ACC112 (cell line): Measurements from ENCODE around the gene ARHGEF12.

ENCODE experiments used
- H2AFZ ChIP-seq: fragments of 200-600 bp; sonication (generic); one replicate; pipeline ENCODE4 v1.6.0; 2017; ENCODE audit warnings: antibody characterized with exemption, low read length; ENCODE audit not compliant: unreplicated experiment
- H3K27ac ChIP-seq: fragments of 200-600 bp; sonication (generic); 2 replicates; pipeline ENCODE4 v1.5.1; 2014; ENCODE audit warnings: low read depth, mild to moderate bottlenecking, antibody characterized with exemption, low read length, moderate library complexity
- H3K27me3 ChIP-seq: fragments of 200-600 bp; sonication (generic); 2 replicates; pipeline ENCODE4 v1.6.1; 2014; ENCODE audit warnings: mild to moderate bottlenecking, antibody characterized with exemption, low read length, moderate library complexity, mixed read lengths; ENCODE audit not compliant: insufficient read depth
- H3K36me3 ChIP-seq: fragments of 200-600 bp; sonication (generic); 2 replicates; pipeline ENCODE4 v1.6.1; 2016; ENCODE audit warnings: mild to moderate bottlenecking, antibody characterized with exemption, low read length, moderate library complexity, mixed read lengths; ENCODE audit not compliant: insufficient read depth
- H3K4me1 ChIP-seq: fragments of 200-600 bp; sonication (generic); one replicate; pipeline ENCODE4 v1.6.1; 2016; ENCODE audit warnings: low read length, mixed read lengths; ENCODE audit not compliant: insufficient read depth, unreplicated experiment, control insufficient read depth
- H3K4me3 ChIP-seq: fragments of 200-600 bp; sonication (generic); 2 replicates; pipeline ENCODE4 v1.5.1; 2014; ENCODE audit warnings: mild to moderate bottlenecking, low read depth, low read length
- H3K79me2 ChIP-seq: fragments of 200-600 bp; sonication (generic); one replicate; pipeline ENCODE4 v1.6.0; 2016; ENCODE audit warnings: low read length; ENCODE audit not compliant: control insufficient read depth, unreplicated experiment, insufficient read depth

ARHGEF12 gene

DNA sequence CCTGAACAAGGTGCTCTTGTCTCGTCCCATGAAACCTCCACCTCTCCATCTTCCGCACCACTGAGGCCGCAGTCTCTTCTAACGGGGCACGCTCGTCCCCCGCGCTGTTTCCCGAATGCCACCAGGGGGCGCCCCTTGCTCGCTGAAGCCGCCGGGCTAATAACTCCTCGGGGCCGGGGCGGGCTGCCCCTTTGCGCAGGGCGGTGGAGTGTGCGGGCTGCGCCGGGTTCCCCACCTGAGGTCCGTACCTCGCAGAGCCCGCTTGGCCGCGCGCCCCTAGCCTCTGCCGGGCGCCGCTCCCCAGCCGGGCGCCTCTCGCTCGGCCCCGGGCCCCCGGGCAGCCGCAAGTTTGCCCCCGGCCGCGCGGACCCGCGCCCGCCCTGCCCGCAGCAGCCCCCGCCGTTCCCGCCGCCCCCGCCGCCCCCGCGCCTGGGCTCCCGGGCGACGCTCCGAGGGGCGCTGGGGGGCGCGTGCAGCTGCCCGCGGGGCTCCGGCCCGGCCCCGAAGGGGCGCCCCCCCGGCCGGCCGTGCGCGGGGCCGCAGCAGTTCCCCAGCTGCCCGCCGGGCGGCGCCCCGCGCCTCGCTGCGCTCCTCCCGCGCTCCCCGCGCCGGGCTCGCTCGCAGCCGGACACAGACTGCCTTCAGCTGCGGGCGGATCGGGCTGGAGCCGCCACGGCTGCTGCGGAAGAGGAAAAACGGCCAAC lies 175.1 kb downstream of the ARHGEF12 start, which contains the start of gene GRIK4:
Gene GRIK4 (plus strand): TSS at position 633 of the 704 bp plus-strand sequence. CDS start 148,571 bp downstream, outside the sequence.
- Histone ChIP-seq H3K36me3 (no peaks in the 10 kb centered on the region), H2AFZ (peak within 1 kb of the TSS; percentile 38), H3K79me2 (no peaks in the 10 kb centered on the region), H3K27me3 (peaks cover 65% of the 10 kb centered on the region), H3K4me1 (no peaks in the 10 kb centered on the region), H3K4me3 (peak within 1 kb of the TSS; percentile 64; the same call in 1 of the 2 replicates), H3K27ac (no peak within 1 kb of the TSS)

DNA sequence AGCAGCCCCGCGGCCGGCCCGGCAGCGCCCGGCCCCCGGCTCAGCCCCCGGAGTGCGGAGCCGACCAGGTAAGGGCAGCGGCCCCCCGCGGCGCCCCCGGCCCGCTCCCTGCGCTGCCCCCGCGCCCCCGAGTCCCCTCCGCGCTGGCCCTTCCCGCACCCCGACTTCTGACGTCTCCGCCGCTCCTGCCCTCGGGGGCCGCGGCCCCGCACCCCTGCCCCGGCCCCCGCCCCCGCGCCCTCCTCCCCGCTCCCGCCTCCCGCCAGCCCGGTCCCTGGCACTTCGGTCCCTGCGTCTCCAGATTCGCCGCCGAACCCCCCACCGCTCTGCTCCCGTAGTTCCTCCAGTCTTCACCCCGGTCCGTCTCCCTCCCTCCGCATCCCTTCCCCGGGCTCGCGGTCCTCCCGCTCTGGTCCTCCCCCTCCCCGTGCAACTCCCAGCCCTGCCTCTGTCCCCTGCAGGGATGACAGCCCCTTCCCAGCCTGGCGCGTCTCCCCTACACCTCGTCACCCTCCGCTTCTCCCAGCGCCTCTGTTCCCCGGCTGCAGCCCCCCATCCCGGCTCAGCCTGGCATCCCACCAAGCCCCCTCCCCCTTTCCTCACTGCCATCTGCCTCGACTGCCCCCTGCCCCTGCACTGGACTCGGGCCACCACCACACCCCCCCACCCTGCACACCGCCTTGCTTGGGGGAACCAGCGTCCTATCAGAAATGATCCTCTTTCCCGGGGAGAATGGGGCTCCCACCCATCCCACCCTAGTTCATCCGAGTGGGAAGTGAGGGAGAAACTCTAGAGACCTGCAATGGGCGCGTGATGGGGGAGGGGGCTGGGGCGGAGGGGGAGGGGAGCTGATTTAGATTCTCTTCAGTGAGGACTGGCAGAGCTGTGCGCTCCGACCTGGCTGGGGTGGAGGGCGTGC lies 175.9 kb downstream of the ARHGEF12 start:
- Histone ChIP-seq H2AFZ (peak overlapping the region; percentile 38), H3K27me3 (peaks cover 58% of the 10 kb centered on the region), H3K36me3 (no peaks in the 10 kb centered on the region), H3K79me2 (no peaks in the 10 kb centered on the region), H3K4me1 (no peaks in the 10 kb centered on the region), H3K4me3 (no peak overlapping the region), H3K27ac (no peak overlapping the region)

DNA sequence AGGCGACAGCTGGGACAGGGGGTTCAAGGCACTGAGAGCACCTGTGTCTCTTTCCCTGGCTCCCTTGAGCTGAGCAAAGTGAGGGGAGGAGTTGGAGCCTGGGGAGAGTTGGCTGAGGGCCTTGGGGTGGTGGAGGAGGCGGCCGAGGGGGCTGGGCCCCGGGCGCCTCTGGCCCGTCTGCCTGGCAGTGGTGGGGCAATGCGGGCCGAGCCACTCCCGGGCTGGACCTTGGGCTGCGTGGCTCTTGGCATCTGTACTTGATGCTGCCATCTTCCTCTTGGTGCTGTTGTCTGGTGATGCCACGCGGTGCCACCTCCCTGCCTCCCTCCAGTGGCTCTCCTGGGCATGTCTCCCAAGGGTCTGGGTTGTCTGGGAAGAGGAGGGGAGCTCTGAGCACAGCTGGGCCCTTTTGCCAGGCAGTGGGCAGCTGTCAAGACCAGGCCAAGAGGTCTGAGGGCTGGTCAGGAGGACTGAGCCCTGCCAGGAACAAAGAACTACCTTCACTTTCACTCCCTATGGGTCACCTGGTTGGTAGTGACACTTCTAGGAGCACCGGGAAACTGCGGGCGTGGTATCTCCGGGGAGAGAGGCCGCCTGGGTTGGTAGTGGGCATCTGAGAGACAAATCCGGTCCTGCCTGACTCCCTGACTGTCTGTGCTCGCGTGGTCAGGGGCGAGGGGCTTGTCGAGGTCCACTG lies 176.7 kb downstream of the ARHGEF12 start:
- peaks cover 52% of the 10 kb centered on the region for H3K27me3 ChIP-seq

DNA sequence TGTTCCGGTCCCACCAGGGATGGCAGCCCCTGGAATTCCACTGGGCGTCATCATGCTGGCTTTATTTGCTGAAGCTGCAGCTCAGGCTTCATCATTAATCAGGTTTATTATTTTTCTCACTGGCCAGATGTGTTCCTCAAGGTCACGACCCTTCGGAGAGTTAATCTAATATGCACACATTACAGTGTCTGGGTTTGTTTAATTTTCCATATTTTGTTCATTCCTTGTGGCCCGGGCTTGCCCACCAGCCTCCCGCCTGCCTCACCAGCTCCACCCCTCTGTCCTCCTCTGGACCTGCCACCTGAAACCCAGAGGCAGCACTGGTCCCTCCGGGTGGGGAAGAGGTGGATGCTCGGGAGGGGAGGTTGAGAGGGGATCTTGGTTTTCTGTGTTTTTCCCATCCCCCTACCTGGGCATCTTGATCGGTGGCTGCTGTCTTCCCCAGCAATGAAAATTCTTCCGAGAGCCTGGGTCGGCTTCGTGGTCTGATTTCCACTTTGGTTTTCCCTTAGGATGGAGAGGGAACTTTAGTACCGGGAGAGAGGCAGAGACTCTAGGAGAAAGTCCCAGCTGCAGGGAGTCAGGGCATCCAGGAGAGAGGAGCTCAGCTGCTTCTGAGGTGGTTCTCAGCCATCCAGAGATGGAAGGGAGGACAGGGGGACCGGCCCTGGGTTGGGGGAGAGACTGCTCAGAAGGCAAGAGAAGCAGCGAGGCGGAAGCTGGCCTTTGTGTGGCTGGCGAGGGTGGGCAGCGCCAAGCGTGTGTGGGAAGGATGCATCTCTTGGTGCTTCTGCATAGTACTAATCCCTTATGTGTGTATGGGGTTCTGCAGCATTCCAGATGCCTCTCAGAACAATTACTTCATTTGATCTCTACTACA lies 177.5 kb downstream of the ARHGEF12 start:
- Histone ChIP-seq H3K27me3 (peaks cover 47% of the 10 kb centered on the region), H3K4me1 (no peaks in the 10 kb centered on the region), H2AFZ (no peak overlapping the region), H3K27ac (no peak overlapping the region), H3K36me3 (no peaks in the 10 kb centered on the region), H3K79me2 (no peaks in the 10 kb centered on the region), H3K4me3 (no peak overlapping the region)

More for the DNA sequence above, 176.7 kb downstream of the ARHGEF12 start:
- Histone ChIP-seq H2AFZ (no peak overlapping the region), H3K79me2 (no peaks in the 10 kb centered on the region), H3K4me1 (no peaks in the 10 kb centered on the region), H3K36me3 (no peaks in the 10 kb centered on the region), H3K4me3 (no peak overlapping the region), H3K27ac (no peak overlapping the region)

DNA sequence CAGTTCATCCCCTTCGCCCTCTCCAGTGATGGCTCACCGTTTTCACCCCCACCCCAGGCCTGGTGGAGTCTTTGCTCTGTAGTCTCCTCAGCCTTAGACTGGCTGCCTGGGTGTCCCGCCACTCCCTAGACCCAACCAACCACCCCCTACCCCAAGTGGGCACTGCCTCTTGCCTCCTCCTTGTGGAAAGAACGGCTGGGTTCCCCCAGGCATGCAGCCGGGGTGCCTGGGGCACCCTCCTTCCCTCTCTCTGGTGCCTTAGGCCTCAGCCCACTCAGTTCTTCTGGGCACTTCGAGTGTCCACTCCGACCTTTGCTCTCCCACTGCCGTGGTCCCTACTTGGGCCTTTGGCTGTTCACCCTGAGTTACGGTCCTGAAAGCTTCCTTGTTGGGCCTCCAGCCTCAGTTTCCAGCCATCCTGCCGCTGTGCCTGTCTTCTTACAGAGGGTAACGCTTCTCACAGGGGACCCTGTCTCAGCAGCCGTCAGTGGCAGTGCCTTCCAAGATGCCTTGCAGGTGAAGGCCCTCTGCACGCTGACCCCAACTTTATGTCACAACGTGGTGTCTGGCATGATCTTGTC lies 178.4 kb downstream of the ARHGEF12 start:
- peaks cover 37% of the 10 kb centered on the region for H3K27me3 ChIP-seq
- H3K4me3 ChIP-seq, result no peak overlapping the region
- no peaks in the 10 kb centered on the region for H3K36me3 ChIP-seq
- no peaks in the 10 kb centered on the region for H3K79me2 ChIP-seq
- H3K4me1 ChIP-seq, result no peaks in the 10 kb centered on the region
- H2AFZ ChIP-seq, result no peak overlapping the region
- H3K27ac ChIP-seq, result no peak overlapping the region

DNA sequence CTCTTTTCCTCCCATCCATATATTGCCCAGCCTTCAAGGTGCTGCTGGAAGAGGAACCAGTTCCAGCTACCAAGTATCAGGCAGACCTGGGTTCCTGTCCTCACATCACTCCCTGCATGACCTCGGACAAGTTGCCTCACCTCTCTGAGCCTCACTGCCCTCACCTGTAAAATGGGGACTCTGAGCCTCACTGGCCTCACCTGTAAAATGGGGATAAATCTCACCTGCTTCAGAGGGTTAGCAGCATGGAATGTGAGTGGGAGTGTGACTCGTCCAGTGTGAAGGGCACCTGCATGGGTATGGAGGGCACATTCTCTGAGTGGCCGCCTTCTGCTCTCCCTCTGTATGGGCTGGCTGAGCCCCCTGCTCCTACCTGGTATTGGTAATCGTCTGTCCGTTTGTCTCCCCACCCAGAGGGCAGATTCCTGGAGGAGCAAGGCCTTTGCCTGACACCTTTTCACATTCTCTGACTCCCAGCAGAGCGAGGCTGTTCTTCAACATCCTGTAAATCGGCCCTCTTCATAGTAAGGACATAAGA lies 179.0 kb downstream of the ARHGEF12 start:
- no peak overlapping the region for H3K27ac ChIP-seq
- no peak overlapping the region for H2AFZ ChIP-seq
- no peaks in the 10 kb centered on the region for H3K4me1 ChIP-seq
- peaks cover 31% of the 10 kb centered on the region for H3K27me3 ChIP-seq
- H3K4me3 ChIP-seq, result no peak overlapping the region
- no peaks in the 10 kb centered on the region for H3K79me2 ChIP-seq
- no peaks in the 10 kb centered on the region for H3K36me3 ChIP-seq

DNA sequence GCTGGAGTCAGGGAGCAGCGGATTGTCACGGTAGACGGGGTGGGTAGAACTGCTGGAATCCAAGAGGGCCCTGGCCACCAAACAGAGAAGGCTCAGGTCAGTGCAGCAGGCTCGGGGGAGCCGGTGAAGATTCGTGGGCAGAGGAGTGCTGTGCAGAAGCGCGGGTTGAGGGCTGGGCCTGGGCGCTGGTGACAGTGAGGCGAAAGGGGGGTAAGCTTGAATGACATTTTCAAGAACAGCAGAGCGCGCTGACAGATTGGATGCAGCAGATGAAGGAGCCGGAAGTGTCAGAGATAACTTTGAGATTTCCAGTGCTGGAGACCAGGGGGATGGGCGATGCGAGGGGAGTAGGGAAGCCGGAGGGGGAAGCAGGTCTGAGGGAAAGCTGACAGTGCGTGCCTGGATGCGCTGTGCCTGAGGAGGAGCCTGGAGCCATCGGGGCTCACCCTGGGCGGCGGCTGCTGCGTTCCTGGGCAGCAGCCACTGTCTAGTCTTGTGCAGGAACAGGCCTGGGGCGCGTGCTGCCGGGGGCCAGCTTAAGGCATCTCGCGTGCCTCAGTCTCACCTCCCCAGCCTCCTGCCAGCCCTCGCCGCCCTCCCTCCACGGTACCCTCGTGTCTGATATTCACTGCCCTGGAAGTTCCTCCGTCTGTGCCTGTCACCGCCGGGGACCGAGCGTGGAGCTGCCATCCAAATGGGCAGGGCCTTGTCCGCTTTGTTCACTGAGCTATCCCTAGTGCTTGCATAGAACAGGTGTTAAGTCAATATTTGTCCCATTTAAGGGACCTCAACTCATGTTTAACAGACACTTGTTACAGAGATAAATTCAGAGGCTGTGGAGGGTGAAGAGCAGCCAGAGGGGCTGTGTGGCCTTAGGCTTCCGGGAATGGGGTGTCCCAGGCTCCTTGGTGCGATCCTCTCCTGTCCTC lies 180.5 kb downstream of the ARHGEF12 start:
- H3K79me2 ChIP-seq, result no peaks in the 10 kb centered on the region
- H3K27me3 ChIP-seq, result peaks cover 26% of the 10 kb centered on the region

DNA sequence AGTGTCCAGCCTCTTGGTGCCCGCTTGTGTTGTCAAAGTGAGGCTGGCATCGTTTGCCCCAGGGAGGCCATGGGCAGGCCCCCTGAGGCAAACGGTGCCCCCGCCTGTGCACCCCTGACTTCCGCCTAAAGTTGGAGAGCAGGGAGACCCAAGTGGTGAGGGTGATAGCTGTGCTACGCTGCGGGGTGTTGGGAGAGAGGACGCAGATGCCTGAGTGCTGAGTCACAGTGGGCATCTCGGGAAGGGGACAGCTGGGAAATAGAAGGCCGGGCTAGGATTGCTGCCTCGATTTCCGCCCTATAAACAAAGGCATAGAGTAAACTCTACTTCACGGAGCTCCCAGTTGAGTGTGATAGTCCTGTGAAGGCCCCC lies 181.2 kb downstream of the ARHGEF12 start:
- Histone ChIP-seq H3K27ac (no peak overlapping the region), H2AFZ (no peak overlapping the region), H3K79me2 (no peaks in the 10 kb centered on the region)

More for the DNA sequence above, 180.5 kb downstream of the ARHGEF12 start:
- no peaks in the 10 kb centered on the region for H3K4me1 ChIP-seq
- no peak overlapping the region for H3K4me3 ChIP-seq
- no peak overlapping the region for H2AFZ ChIP-seq
- H3K36me3 ChIP-seq, result no peaks in the 10 kb centered on the region
- no peak overlapping the region for H3K27ac ChIP-seq

DNA sequence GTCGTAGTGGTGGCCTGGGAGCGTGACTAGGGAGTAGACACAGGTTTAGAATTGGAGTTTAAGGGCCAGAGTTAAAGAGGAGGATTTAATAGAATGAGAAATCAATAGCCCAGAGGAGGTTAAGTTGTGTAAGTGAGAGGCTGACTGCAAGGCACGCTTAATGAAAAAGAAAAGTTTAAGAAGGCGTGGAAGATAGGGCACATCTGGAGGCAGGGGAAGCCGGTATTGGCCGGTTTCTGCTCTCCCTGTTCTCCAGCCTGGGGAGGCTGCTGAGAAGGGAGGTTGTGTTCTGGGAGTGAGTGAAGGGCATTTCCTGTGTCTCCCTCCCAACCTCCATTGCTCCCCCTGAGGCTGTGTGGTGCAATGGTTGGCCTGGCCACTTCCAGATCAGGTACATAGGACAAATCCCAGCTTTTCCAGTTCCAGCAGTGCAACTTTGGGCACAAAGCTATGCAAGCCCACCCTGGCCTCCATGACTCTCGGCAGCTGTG lies 181.6 kb downstream of the ARHGEF12 start:
- peaks cover 22% of the 10 kb centered on the region for H3K27me3 ChIP-seq
- no peaks in the 10 kb centered on the region for H3K36me3 ChIP-seq
- H2AFZ ChIP-seq, result no peak overlapping the region
- no peak overlapping the region for H3K27ac ChIP-seq
- H3K79me2 ChIP-seq, result no peaks in the 10 kb centered on the region
- no peak overlapping the region for H3K4me3 ChIP-seq
- no peaks in the 10 kb centered on the region for H3K4me1 ChIP-seq

More for the DNA sequence above, 181.2 kb downstream of the ARHGEF12 start:
- no peak overlapping the region for H3K4me3 ChIP-seq
- no peaks in the 10 kb centered on the region for H3K36me3 ChIP-seq
- H3K4me1 ChIP-seq, result no peaks in the 10 kb centered on the region
- peaks cover 25% of the 10 kb centered on the region for H3K27me3 ChIP-seq
